ENCODE measurements around the gene CERS5. TPM values are rescaled to one million over a fixed set of nuclear protein-coding genes. Genes with fewer than 3 reads are reported as not detected.

The CERS5 gene
- total RNA-seq, 2 experiments from 2014 or later: 27.6 to 36.9 TPM

DNA sequence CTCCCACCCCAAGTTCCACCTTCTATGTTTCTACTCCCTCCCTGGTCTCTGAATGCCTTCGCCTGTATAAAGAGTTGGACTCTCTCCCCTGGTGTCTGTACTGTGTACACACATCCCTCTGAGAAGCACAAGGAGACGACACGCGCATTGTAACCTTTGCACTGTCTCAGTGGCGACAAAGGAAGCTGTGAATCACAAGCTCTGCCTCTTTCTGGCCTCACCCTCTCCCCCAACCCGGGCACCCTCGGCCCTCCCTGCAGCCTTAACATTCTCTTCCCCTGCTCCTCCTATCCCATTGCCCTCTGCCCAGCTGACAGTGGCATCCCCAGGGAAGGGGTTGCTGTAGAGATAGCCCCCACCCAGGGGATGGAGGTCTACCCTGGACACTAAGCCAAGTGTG lies 84.5 kb downstream of the CERS5 start:
- Histone ChIP-seq H3K9me3 (ENCODE audit: low read length) (no peaks in the 10 kb centered on the region), H3K4me2 (ENCODE audit: low read length) (no peak overlapping the region), H3K9me2 (ENCODE audit: insufficient read depth, low read length) (no peaks in the 10 kb centered on the region), H3K4me1 (ENCODE audit: insufficient read depth, low read length, poor library complexity, severe bottlenecking) (peaks cover 25% of the 10 kb centered on the region), H3K4me3 (ENCODE audit: low read depth, low read length, poor library complexity, severe bottlenecking) (no peak overlapping the region), H3K79me2 (ENCODE audit: insufficient read depth, low read depth, low read length) (peaks cover 16% of the 10 kb centered on the region; the same call in 1 of the 2 replicates), H3K27ac (ENCODE audit: low read depth, low read length, poor library complexity, severe bottlenecking) (no peak overlapping the region), H3K36me3 (ENCODE audit: insufficient read depth, low read length) (peaks cover 13% of the 10 kb centered on the region), H4K20me1 (ENCODE audit: insufficient read depth, low read length) (0 out of 2 replicates have a peak, but pooled peaks cover 3% of the 10 kb centered on the region), H2AFZ (ENCODE audit: low read length) (no peak overlapping the region)
- ChIA-PET POLR2A (interaction anchor here (6.0 kb wide), 1 partner anchor 29 kb away, joined by 62 read pairs; the partner anchor contains the start of gene COX14), CTCF (ENCODE audit: unreplicated experiment) (no interaction called here)
- intact Hi-C loops (cut with micrococcal nuclease; ENCODE audit: unreplicated experiment): no loop called here
- BruUV-seq (replicated peaks): no TSS peak
- DNase-seq (ENCODE audit: low spot score): no peak
- no peak for TF ChIP-seq EZH2phosphoT487 (IDR thresholded peaks at IDR 0.05; ENCODE audit: borderline replicate concordance, low read depth, low read length)

GRCh38 chr12:50081096-50081808 lies 85.9 kb downstream of the CERS5 start:
- H4K20me1 ChIP-seq (ENCODE audit: insufficient read depth, low read length): 0 out of 2 replicates have a peak, but pooled peaks cover 3% of the 10 kb centered on the region
- no TSS peak for BruUV-seq (replicated peaks)
- H3K9me2 ChIP-seq (ENCODE audit: insufficient read depth, low read length): no peaks in the 10 kb centered on the region
- TF ChIP-seq EZH2phosphoT487 (IDR thresholded peaks at IDR 0.05; ENCODE audit: borderline replicate concordance, low read depth, low read length): no peak
- TF ChIP-seq, protein P1, sequence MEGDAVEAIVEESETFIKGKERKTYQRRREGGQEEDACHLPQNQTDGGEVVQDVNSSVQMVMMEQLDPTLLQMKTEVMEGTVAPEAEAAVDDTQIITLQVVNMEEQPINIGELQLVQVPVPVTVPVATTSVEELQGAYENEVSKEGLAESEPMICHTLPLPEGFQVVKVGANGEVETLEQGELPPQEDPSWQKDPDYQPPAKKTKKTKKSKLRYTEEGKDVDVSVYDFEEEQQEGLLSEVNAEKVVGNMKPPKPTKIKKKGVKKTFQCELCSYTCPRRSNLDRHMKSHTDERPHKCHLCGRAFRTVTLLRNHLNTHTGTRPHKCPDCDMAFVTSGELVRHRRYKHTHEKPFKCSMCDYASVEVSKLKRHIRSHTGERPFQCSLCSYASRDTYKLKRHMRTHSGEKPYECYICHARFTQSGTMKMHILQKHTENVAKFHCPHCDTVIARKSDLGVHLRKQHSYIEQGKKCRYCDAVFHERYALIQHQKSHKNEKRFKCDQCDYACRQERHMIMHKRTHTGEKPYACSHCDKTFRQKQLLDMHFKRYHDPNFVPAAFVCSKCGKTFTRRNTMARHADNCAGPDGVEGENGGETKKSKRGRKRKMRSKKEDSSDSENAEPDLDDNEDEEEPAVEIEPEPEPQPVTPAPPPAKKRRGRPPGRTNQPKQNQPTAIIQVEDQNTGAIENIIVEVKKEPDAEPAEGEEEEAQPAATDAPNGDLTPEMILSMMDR (conservative IDR thresholded peaks at IDR 0.05; ENCODE audit: low read length): no peak
- H3K4me3 ChIP-seq (ENCODE audit: low read depth, low read length, poor library complexity, severe bottlenecking): no peak overlapping the region
- no peak overlapping the region for H2AFZ ChIP-seq (ENCODE audit: low read length)
- no peaks in the 10 kb centered on the region for H3K36me3 ChIP-seq (ENCODE audit: insufficient read depth, low read length)
- H3K27ac ChIP-seq (ENCODE audit: low read depth, low read length, poor library complexity, severe bottlenecking): no peak overlapping the region
- DNase-seq (ENCODE audit: low spot score): no peak
- H3K9me3 ChIP-seq (ENCODE audit: low read length): no peaks in the 10 kb centered on the region
- POLR2A ChIA-PET: interaction anchor here (6.0 kb wide), 1 partner anchor 30 kb away, joined by 62 read pairs; the partner anchor contains the start of gene COX14
- H3K4me2 ChIP-seq (ENCODE audit: low read length): no peak overlapping the region
- CTCF ChIA-PET (ENCODE audit: unreplicated experiment): no interaction called here
- intact Hi-C loops (cut with micrococcal nuclease; ENCODE audit: unreplicated experiment): no loop called here
- H3K79me2 ChIP-seq (ENCODE audit: insufficient read depth, low read depth, low read length): peaks cover 12% of the 10 kb centered on the region; the same call in 1 of the 2 replicates
- peaks cover 14% of the 10 kb centered on the region for H3K4me1 ChIP-seq (ENCODE audit: insufficient read depth, low read length, poor library complexity, severe bottlenecking)

- CTCF ChIA-PET (ENCODE audit: unreplicated experiment): no interaction called here
- no peak for TF ChIP-seq EZH2phosphoT487 (IDR thresholded peaks at IDR 0.05; ENCODE audit: borderline replicate concordance, low read depth, low read length)
- TF ChIP-seq, protein P1 (conservative IDR thresholded peaks at IDR 0.05; ENCODE audit: low read length): no peak
- no peak for DNase-seq (ENCODE audit: low spot score)
- Histone ChIP-seq H3K9me3 (ENCODE audit: low read length) (no peaks in the 10 kb centered on the region), H3K9me2 (ENCODE audit: insufficient read depth, low read length) (no peaks in the 10 kb centered on the region), H3K4me3 (ENCODE audit: low read depth, low read length, poor library complexity, severe bottlenecking) (no peak overlapping the region), H4K20me1 (ENCODE audit: insufficient read depth, low read length) (no peaks in the 10 kb centered on the region), H2AFZ (ENCODE audit: low read length) (no peak overlapping the region), H3K4me1 (ENCODE audit: insufficient read depth, low read length, poor library complexity, severe bottlenecking) (peaks cover 8% of the 10 kb centered on the region), H3K4me2 (ENCODE audit: low read length) (no peak overlapping the region), H3K36me3 (ENCODE audit: insufficient read depth, low read length) (no peaks in the 10 kb centered on the region), H3K79me2 (ENCODE audit: insufficient read depth, low read depth, low read length) (peaks cover 5% of the 10 kb centered on the region; the same call in 1 of the 2 replicates), H3K27ac (ENCODE audit: low read depth, low read length, poor library complexity, severe bottlenecking) (no peak overlapping the region)
- POLR2A ChIA-PET: no interaction called here
- intact Hi-C loops (cut with micrococcal nuclease; ENCODE audit: unreplicated experiment): no loop called here
- no TSS peak for BruUV-seq (replicated peaks)
These were observed 87.4 kb downstream of the CERS5 start for GRCh38 chr12:50079771-50080170.

Other genes starting within 250 kb of the CERS5 start
- gene AQP2, start 216.6 kb downstream of the CERS5 start, total RNA-seq (2014; rRNA removed; shearing (Covaris generic)): not detected in 2 replicates
- gene AQP2, start 216.6 kb downstream of the CERS5 start, total RNA-seq (2022): not detected in 2 replicates
- not detected in 2 replicates for gene AQP5, start 205.5 kb downstream of the CERS5 start, total RNA-seq (2014; rRNA removed; shearing (Covaris generic))
- not detected in 2 replicates for gene AQP5, start 205.5 kb downstream of the CERS5 start, total RNA-seq (2022)
- not detected in 2 replicates for gene AQP6, start 194.4 kb downstream of the CERS5 start, total RNA-seq (2014; rRNA removed; shearing (Covaris generic))
- not detected in 2 replicates for gene AQP6, start 194.4 kb downstream of the CERS5 start, total RNA-seq (2022)
- 69.6 and 75.3 TPM in 2 replicates for gene RACGAP1, start 141.9 kb downstream of the CERS5 start, total RNA-seq (2014; rRNA removed; shearing (Covaris generic))
- 93.6 and 104 TPM in 2 replicates for gene RACGAP1, start 141.9 kb downstream of the CERS5 start, total RNA-seq (2022)
- gene ASIC1, start 109.8 kb downstream of the CERS5 start, total RNA-seq (2014; rRNA removed; shearing (Covaris generic)): 0.05 TPM in 1 of 2 replicates, not detected in the other
- 0.57 and 0.59 TPM in 2 replicates for gene ASIC1, start 109.8 kb downstream of the CERS5 start, total RNA-seq (2022)
- gene SMARCD1, start 82.0 kb downstream of the CERS5 start, total RNA-seq (2014; rRNA removed; shearing (Covaris generic)): 117 and 134 TPM in 2 replicates
- gene SMARCD1, start 82.0 kb downstream of the CERS5 start, total RNA-seq (2022): 92.8 and 109 TPM in 2 replicates
- gene GPD1, start 63.4 kb downstream of the CERS5 start, total RNA-seq (2014; rRNA removed; shearing (Covaris generic)): 0.31 and 0.47 TPM in 2 replicates
- 0.31 and 1.2 TPM in 2 replicates for gene GPD1, start 63.4 kb downstream of the CERS5 start, total RNA-seq (2022)
- gene COX14, start 55.1 kb downstream of the CERS5 start, total RNA-seq (2014; rRNA removed; shearing (Covaris generic)): 51.4 and 57.4 TPM in 2 replicates
- 48.2 and 54.3 TPM in 2 replicates for gene COX14, start 55.1 kb downstream of the CERS5 start, total RNA-seq (2022)
- 6.2 and 7.4 TPM in 2 replicates for gene LIMA1, start 116.2 kb upstream of the CERS5 start, total RNA-seq (2014; rRNA removed; shearing (Covaris generic))
- 18.2 and 20.4 TPM in 2 replicates for gene LIMA1, start 116.2 kb upstream of the CERS5 start, total RNA-seq (2022)
- gene FAM186A, start 229.2 kb upstream of the CERS5 start, total RNA-seq (2014; rRNA removed; shearing (Covaris generic)): not detected in 2 replicates
- gene FAM186A, start 229.2 kb upstream of the CERS5 start, total RNA-seq (2022): not detected in 2 replicates
- 32.9 and 35.0 TPM in 2 replicates for gene LARP4, start 233.5 kb upstream of the CERS5 start, total RNA-seq (2014; rRNA removed; shearing (Covaris generic))
- 69.6 and 84.1 TPM in 2 replicates for gene LARP4, start 233.5 kb upstream of the CERS5 start, total RNA-seq (2022)